K562 (cell line): ENCODE results near the gene ZNF780B. TPM values are rescaled to one million over a fixed set of nuclear protein-coding genes. Genes with fewer than 3 reads are reported as not detected.
A peak's percentile ranks its signal among the peaks of the same experiment; 100 is the strongest.

Source experiments
- ATAC-seq: fragments of 200-7000 bp; cut with Tn5 transposase; 3 replicates; pipeline ENCODE4 v1.9.1; 2020; ENCODE audit warnings: moderate library complexity
- BruUV-seq: library from RNA; stranded (reverse); fragments of 400-500 nt; replicated peaks from 2 replicates; lab custom pipeline; 2021; lab: Mats Ljungman, UMichigan
- CTCF ChIA-PET: fragments of 300-600 bp; formaldehyde crosslinking; extraction: SDS; loops from one replicate; lab custom pipeline; 2021; ENCODE audit warnings: low intra/inter-chr PET ratio; lab: Yijun Ruan, JAX
- POLR2A ChIA-PET: fragments of 300-600, 350-650 bp; sonication (Branson Sonifier 250); formaldehyde crosslinking; extraction: SDS; loops from one replicate; lab custom pipeline; 2021; ENCODE audit warnings: antibody characterized with exemption, inconsistent platforms; lab: Yijun Ruan, JAX
- DNase-seq, 4 experiments: peaks; one replicate each; pipeline versions ENCODE4 v3.0.0 to v3.0.0-alpha.2; 2011 to 2018; ENCODE audit warnings: low spot score in 3 of 4, mixed read lengths in 3 of 4; ENCODE audit errors: extremely low read depth in 1 of 4
- FAIRE-seq: peaks from 2 replicates; lab custom pipeline; 2011; peaks lifted over from hg19 to GRCh38; lab: Jason Lieb, UNC
- H2AFZ ChIP-seq: 2 replicates; pipeline ENCODE4 v1.6.0; 2011; ENCODE audit warnings: low read depth, low read length, control low read depth, inconsistent platforms
- H3K27ac ChIP-seq: fragments of 200-600 bp; 3 replicates; pipeline ENCODE4 v1.8.0; 2011; ENCODE audit warnings: low read depth, mild to moderate bottlenecking, control low read depth, inconsistent platforms, low read length, moderate library complexity, mixed read lengths; ENCODE audit errors: extremely low read depth
- H3K27me3 ChIP-seq, 2 experiments: fragments of 300-600 bp in 1 of 2; 2 replicates in 1 of 2; 3 replicates in 1 of 2; pipeline versions ENCODE4 v1.6.0 to v1.8.0; 2011; ENCODE audit warnings: inconsistent platforms in 2 of 2, low read length in 2 of 2, mild to moderate bottlenecking in 1 of 2, mixed read lengths in 1 of 2, moderate library complexity in 1 of 2; ENCODE audit not compliant: control insufficient read depth in 2 of 2, insufficient read depth in 2 of 2
- H3K36me3 ChIP-seq: fragments of 300-600 bp; 3 replicates; pipeline ENCODE4 v1.8.0; 2011; ENCODE audit warnings: mild to moderate bottlenecking, low read length, inconsistent platforms; ENCODE audit not compliant: control insufficient read depth, insufficient read depth
- H3K4me1 ChIP-seq, 2 experiments: fragments of 200-600 bp in 1 of 2; replicated peaks in 1 of 2; 2 replicates in 1 of 2; 3 replicates in 1 of 2; pipeline versions ENCODE4 v1.5.1 to v1.8.0; 2011; ENCODE audit warnings: inconsistent platforms in 2 of 2, low read length in 2 of 2, mild to moderate bottlenecking in 1 of 2, mixed read lengths in 1 of 2, moderate library complexity in 1 of 2; ENCODE audit not compliant: control insufficient read depth in 2 of 2, insufficient read depth in 2 of 2
- H3K4me2 ChIP-seq: 2 replicates; pipeline ENCODE4 v1.6.1; 2011; ENCODE audit warnings: low read length, control low read depth, inconsistent platforms, mixed read lengths; ENCODE audit not compliant: insufficient read depth
- H3K4me3 ChIP-seq: fragments of 200-600 bp; sonication (generic), shearing (Covaris generic); 2 replicates; pipeline ENCODE4 v1.5.1; 2016; ENCODE audit warnings: control low read depth, inconsistent platforms
- H3K79me2 ChIP-seq: fragments of 200-600 bp; 3 replicates; pipeline ENCODE4 v1.8.0; 2011; ENCODE audit warnings: low read length, inconsistent platforms; ENCODE audit not compliant: control insufficient read depth, insufficient read depth
- H3K9ac ChIP-seq, 2 experiments: 2 replicates each; pipeline versions ENCODE4 v1.6.0 to v1.6.1; 2011; ENCODE audit warnings: low read depth in 2 of 2, low read length in 2 of 2, control low read depth in 1 of 2, inconsistent platforms in 1 of 2, mild to moderate bottlenecking in 1 of 2, mixed read lengths in 1 of 2; ENCODE audit not compliant: insufficient read depth in 1 of 2
- H3K9me1 ChIP-seq: one replicate; pipeline ENCODE4 v1.6.0; 2011; ENCODE audit warnings: inconsistent platforms, mild to moderate bottlenecking, low read length, moderate library complexity; ENCODE audit not compliant: control insufficient read depth, insufficient read depth
- H3K9me3 ChIP-seq: replicated peaks from 2 replicates; pipeline ENCODE4 v1.5.1; 2011; ENCODE audit warnings: low read depth, low read length, inconsistent platforms; ENCODE audit not compliant: control insufficient read depth, insufficient read depth
- H4K20me1 ChIP-seq: replicated peaks from 2 replicates; pipeline ENCODE4 v1.6.1; 2011; ENCODE audit warnings: low read length, inconsistent platforms, mixed read lengths; ENCODE audit not compliant: control insufficient read depth, insufficient read depth
- CBX3 ChIP-seq, 2 experiments: IDR thresholded peaks; 1 replicate in 1 of 2; 2 replicates in 1 of 2; pipeline ENCODE4 v1.6.1; 2012; ENCODE audit warnings: inconsistent platforms in 2 of 2, low read length in 2 of 2, borderline replicate concordance in 1 of 2, control low read depth in 1 of 2
- CBX5 ChIP-seq: IDR thresholded peaks from 2 replicates; pipeline ENCODE4 v1.6.1; 2014; ENCODE audit warnings: low read depth, borderline replicate concordance
- NR4A1 ChIP-seq, 2 experiments: fragments of 250-450 bp in 1 of 2; fragments of 450-650 bp in 1 of 2; sonication (Bioruptor Pico) in 1 of 2; IDR thresholded peaks; 2 replicates each; pipeline versions ENCODE4 v1.4.0 to v1.6.1; 2016 to 2020; ENCODE audit warnings: mild to moderate bottlenecking in 2 of 2, missing compliant biosample characterization in 1 of 2, missing genetic modification characterization in 1 of 2, moderate library complexity in 1 of 2
- STAT5B ChIP-seq: fragments of 250-450 bp; sonication (Bioruptor Pico); IDR thresholded peaks from 2 replicates; pipeline ENCODE4 v1.8.0; 2021; ENCODE audit warnings: mild to moderate bottlenecking, inconsistent platforms
- TRIM28 ChIP-seq: fragments of 450-650 bp; IDR thresholded peaks from 2 replicates; pipeline ENCODE4 v1.6.1; 2017
- ZNF324 ChIP-seq: fragments of 250-450 bp; sonication (Bioruptor Pico); IDR thresholded peaks from 2 replicates; pipeline ENCODE4 v1.4.0; 2020; ENCODE audit warnings: mild to moderate bottlenecking
- in situ Hi-C: fragments of 300-500 bp; cut with MboI; formaldehyde crosslinking; loops from 4 replicates; pipeline ENCODE4 v1.15.0; 2018; ENCODE audit warnings: inconsistent platforms, mixed read lengths
- intact Hi-C: fragments of 100-400 bp; cut with micrococcal nuclease; formaldehyde crosslinking; loops from 2 replicates; pipeline ENCODE4 v1.14.2; 2022
- polyA plus RNA-seq, 8 experiments: library from polyadenylated mRNA; depleted of rRNA in 4 of 8; stranded (reverse) in 5 of 8; unstranded in 3 of 8; fragments of >200 nt; fragmentation: Nextera tagmentation in 2 of 8; fragmentation: Illumina TruSeq in 1 of 8; extraction: Ambion mirVana in 2 of 8; extraction: Trizol in 1 of 8; gene quantifications; 2 replicates each; pipeline versions ENCODE4 v1.2.1 to v1.2.3, GENCODE V29; 2011 to 2014; ENCODE audit warnings: inconsistent platforms in 1 of 8, missing spikeins in 1 of 8
- total RNA-seq, 7 experiments: library from RNA; depleted of rRNA in 6 of 7; stranded (reverse); fragments of >200 nt in 6 of 7; fragmentation: Illumina TruSeq in 2 of 7; extraction: Trizol in 2 of 7; gene quantifications; 2 replicates each; pipeline versions ENCODE4 v1.2.1 to v1.2.3, GENCODE V29; 2011 to 2021; ENCODE audit warnings: low replicate concordance in 1 of 7
- TF ChIP-seq, protein P1 (sequence below): fragments of 450-650 bp; IDR thresholded peaks from 2 replicates; pipeline ENCODE4 v1.6.1; 2018; ENCODE audit warnings: mild to moderate bottlenecking, low read depth; ENCODE audit not compliant: partially characterized antibody

The ZNF780B gene
- total and polyA plus RNA-seq, 9 of the 15 experiments (the other 6 are each of a cell fraction or from before 2014, with no cell fraction given), result 3.9 to 18.4 (median 8.8) TPM

DNA sequence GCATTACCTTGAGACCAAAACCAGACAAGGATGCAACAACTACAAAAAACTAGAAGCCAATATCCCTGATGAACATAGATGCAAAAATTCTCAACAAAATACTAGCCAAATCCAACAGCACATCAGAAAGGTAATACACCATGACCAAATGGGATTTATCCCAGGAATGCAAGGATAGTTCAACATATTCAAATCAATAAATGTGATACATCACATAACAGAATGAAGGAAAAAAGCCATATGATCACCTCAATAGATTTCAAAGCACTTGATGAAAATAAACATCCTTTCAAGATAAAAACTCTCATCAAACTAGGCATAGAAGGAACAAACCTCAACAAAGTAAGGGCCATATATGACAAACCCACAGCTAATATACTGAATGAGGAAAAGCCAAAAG is 69.4 kb downstream of the ZNF780B start:
- H3K4me1 ChIP-seq, result no peaks in the 10 kb centered on the region
- DNase-seq, result no peak
- BruUV-seq, result no TSS peak
- TF ChIP-seq NR4A1 (CRISPR knock-in tag; IDR thresholded peaks at IDR 0.05) (no peak), NR4A1 (tag; IDR thresholded peaks at IDR 0.05) (no peak), ZNF324 (CRISPR knock-in tag) (peak; percentile 98), CBX3 (IDR thresholded peaks at IDR 0.05; ENCODE audit: borderline replicate concordance in 1 of 2, low read length in 2 of 2) (peak in 1 of 2 experiments; percentile 82; a peak in 2 of 3 replicates), TRIM28 (peak; percentile 70), CBX5 (0 out of 2 replicates have a peak, but pooled peaks have one; percentile 39), STAT5B (CRISPR knock-in tag) (no peak)
- TF ChIP-seq, protein P1, sequence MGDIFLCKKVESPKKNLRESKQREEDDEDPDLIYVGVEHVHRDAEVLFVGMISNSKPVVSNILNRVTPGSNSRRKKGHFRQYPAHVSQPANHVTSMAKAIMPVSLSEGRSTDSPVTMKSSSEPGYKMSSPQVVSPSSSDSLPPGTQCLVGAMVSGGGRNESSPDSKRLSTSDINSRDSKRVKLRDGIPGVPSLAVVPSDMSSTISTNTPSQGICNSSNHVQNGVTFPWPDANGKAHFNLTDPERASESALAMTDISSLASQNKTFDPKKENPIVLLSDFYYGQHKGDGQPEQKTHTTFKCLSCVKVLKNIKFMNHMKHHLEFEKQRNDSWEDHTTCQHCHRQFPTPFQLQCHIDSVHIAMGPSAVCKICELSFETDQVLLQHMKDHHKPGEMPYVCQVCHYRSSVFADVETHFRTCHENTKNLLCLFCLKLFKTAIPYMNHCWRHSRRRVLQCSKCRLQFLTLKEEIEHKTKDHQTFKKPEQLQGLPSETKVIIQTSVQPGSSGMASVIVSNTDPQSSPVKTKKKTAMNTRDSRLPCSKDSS, result peak; percentile 52
- TF ChIP-seq, all 486 proteins: peak for 5
- H3K9me3 ChIP-seq, result peaks cover 11% of the 10 kb centered on the region; the same call in 1 of the 2 replicates
- peaks cover 19% of the 10 kb centered on the region; the same call in 2 of the 3 replicates for H3K36me3 ChIP-seq
- H3K9me1 ChIP-seq, result no peaks in the 10 kb centered on the region
- in situ Hi-C loops, result no loop called here
- intact Hi-C loops, result no loop called here
- no peak overlapping the region for H3K9ac ChIP-seq
- ChIA-PET POLR2A (interaction anchor here (0.7 kb wide), 1 partner anchor 10 kb away, joined by 3 read pairs; no protein-coding TSS in a partner anchor), CTCF (no interaction called here)
- no peak overlapping the region for H2AFZ ChIP-seq
- no peak for FAIRE-seq
- H4K20me1 ChIP-seq, result no peaks in the 10 kb centered on the region
- no peak for ATAC-seq
- H3K27me3 ChIP-seq, result no peaks in the 10 kb centered on the region
- H3K79me2 ChIP-seq, result peaks cover 8% of the 10 kb centered on the region; the same call in 2 of the 3 replicates
- H3K4me2 ChIP-seq, result no peak overlapping the region
- H3K27ac ChIP-seq, result no peak overlapping the region
- H3K4me3 ChIP-seq, result no peak overlapping the region
